Lower leg skin (tissue), 3 donors: ENCODE measurements around the gene GRM8.

Experiments used
- POLR2A ChIP-seq, 2 donors: fragments of 450-650 bp; IDR thresholded peaks; one replicate each; pipeline ENCODE4 v1.6.1; 2016 to 2017; ENCODE audit warnings: antibody characterized with exemption in 2 of 2, mild to moderate bottlenecking in 1 of 2, moderate library complexity in 1 of 2
- TF ChIP-seq, protein P1 (sequence below), 3 donors: fragments of 450-650 bp; IDR thresholded peaks; one replicate each; pipeline ENCODE4 v1.5.1; 2016; ENCODE audit warnings: antibody characterized with exemption in 3 of 3, mild to moderate bottlenecking in 3 of 3, moderate library complexity in 2 of 3

DNA sequence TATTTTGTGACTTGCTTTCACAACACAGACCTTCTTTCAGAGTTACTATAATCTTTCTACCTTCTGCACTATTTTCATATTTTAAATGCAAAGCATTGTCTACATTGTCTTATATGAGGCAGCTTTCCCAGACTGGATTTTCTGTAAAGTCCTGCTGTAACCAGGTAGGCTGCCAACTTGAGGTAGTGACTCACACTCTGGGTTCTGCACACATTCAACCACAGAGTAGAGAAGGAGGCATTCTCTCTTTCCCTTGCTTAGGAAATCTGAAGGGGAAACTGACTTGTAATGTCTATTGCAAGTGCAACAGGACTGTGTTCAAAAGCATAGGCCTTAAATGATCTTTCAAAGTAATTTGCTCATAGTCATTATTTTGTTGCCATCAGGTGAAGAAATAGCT is 461.4 kb downstream of the GRM8 start:
- TF ChIP-seq, protein P1, sequence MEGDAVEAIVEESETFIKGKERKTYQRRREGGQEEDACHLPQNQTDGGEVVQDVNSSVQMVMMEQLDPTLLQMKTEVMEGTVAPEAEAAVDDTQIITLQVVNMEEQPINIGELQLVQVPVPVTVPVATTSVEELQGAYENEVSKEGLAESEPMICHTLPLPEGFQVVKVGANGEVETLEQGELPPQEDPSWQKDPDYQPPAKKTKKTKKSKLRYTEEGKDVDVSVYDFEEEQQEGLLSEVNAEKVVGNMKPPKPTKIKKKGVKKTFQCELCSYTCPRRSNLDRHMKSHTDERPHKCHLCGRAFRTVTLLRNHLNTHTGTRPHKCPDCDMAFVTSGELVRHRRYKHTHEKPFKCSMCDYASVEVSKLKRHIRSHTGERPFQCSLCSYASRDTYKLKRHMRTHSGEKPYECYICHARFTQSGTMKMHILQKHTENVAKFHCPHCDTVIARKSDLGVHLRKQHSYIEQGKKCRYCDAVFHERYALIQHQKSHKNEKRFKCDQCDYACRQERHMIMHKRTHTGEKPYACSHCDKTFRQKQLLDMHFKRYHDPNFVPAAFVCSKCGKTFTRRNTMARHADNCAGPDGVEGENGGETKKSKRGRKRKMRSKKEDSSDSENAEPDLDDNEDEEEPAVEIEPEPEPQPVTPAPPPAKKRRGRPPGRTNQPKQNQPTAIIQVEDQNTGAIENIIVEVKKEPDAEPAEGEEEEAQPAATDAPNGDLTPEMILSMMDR (IDR thresholded peaks at IDR 0.05), result no peak
- TF ChIP-seq POLR2A (IDR thresholded peaks at IDR 0.05), result no peak
